WI38 (cell line): ENCODE results near the gene ZDHHC9.

Experiments
- H3K4me3 ChIP-seq: 2 replicates; pipeline ENCODE4 v1.5.1; 2011; ENCODE audit warnings: low read depth, mild to moderate bottlenecking, control low read depth, low read length
- CTCF ChIP-seq: IDR thresholded peaks from 2 replicates; pipeline ENCODE4 v1.5.1; 2012; ENCODE audit warnings: low read depth, mild to moderate bottlenecking, control low read depth, low read length

The ZDHHC9 gene

GRCh38 chrX:129813662-129814368 is 29.9 kb downstream of the ZDHHC9 start:
- no peak for TF ChIP-seq CTCF

GRCh38 chrX:129808829-129809796 is 34.6 kb downstream of the ZDHHC9 start:
- TF ChIP-seq CTCF: no peak
- no peak overlapping the region for H3K4me3 ChIP-seq

More at GRCh38 chrX:129813662-129814368, 29.9 kb downstream of the ZDHHC9 start:
- no peak overlapping the region for H3K4me3 ChIP-seq

- H3K4me3 ChIP-seq: no peak overlapping the region
- no peak for TF ChIP-seq CTCF
These were observed 35.4 kb downstream of the ZDHHC9 start for GRCh38 chrX:129808158-129808828.

GRCh38 chrX:129804806-129805205 is 38.9 kb downstream of the ZDHHC9 start:
- no peak overlapping the region for H3K4me3 ChIP-seq
- TF ChIP-seq CTCF: no peak

GRCh38 chrX:129802863-129803262 is 40.8 kb downstream of the ZDHHC9 start:
- no peak overlapping the region for H3K4me3 ChIP-seq
- TF ChIP-seq CTCF: no peak

GRCh38 chrX:129800186-129800585 is 43.5 kb downstream of the ZDHHC9 start:
- no peak for TF ChIP-seq CTCF
- H3K4me3 ChIP-seq: no peak overlapping the region
